ENCODE results near the gene KIAA0232.

Gene KIAA0232

GRCh38 chr4:6857009-6857882, 74.7 kb downstream of the KIAA0232 start:
- Histone ChIP-seq H2AFZ (ENCODE audit: low read depth, low read length, severe bottlenecking) (no peak overlapping the region), H3K79me2 (ENCODE audit: insufficient read depth, low read length) (no peaks in the 10 kb centered on the region), H3K27me3 (ENCODE audit: low read length) (no peaks in the 10 kb centered on the region), H3K4me2 (ENCODE audit: low read depth, low read length, poor library complexity, severe bottlenecking) (no peak overlapping the region), H3K9ac (ENCODE audit: low read length) (no peak overlapping the region), H3K4me3 (ENCODE audit: insufficient read depth, low read length, poor library complexity, severe bottlenecking) (no peak overlapping the region), H3K36me3 (ENCODE audit: low read length) (no peaks in the 10 kb centered on the region; the same call in 1 of the 2 replicates), H3K9me3 (ENCODE audit: insufficient read depth, low read length) (no peaks in the 10 kb centered on the region; the same call in 1 of the 2 replicates), H3K9me2 (replicated peaks; ENCODE audit: insufficient read depth, low read length) (no peaks in the 10 kb centered on the region), H4K20me1 (ENCODE audit: low read depth, low read length) (no peaks in the 10 kb centered on the region), H3F3A (ENCODE audit: insufficient read depth) (no peaks in the 10 kb centered on the region), H3K27ac (ENCODE audit: low read depth, low read length) (no peak overlapping the region)
- TF ChIP-seq CTCF (IDR thresholded peaks at IDR 0.05; ENCODE audit: insufficient read depth, low read length, poor library complexity, severe bottlenecking): no peak
- no peak for TF ChIP-seq EZH2phosphoT487 (conservative IDR thresholded peaks at IDR 0.05; ENCODE audit: low read length)

DNA sequence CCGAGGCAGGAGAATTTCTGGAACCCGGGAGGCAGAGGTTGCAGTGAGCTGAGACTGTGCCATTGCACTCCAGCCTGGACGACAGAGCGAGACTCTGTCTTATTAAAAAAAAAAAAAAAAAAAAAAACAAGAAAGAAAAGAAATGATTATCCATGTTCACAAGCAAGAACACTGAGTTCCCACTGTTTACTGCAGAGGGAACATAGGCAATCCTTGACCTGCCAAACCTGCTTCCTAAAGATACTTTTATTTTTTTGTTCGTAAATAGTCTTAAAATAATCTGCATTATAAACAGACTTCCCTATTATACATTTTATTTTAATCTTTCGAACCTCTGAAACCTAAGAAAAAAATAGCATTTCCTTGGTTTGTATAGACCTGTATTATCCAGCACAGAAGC, 76.5 kb downstream of the KIAA0232 start:
- Histone ChIP-seq H3K79me2 (ENCODE audit: insufficient read depth, low read length) (no peaks in the 10 kb centered on the region), H3K4me3 (ENCODE audit: insufficient read depth, low read length, poor library complexity, severe bottlenecking) (no peak overlapping the region), H3K27ac (ENCODE audit: low read depth, low read length) (no peak overlapping the region), H3K9me2 (replicated peaks; ENCODE audit: insufficient read depth, low read length) (no peaks in the 10 kb centered on the region), H3K9me3 (ENCODE audit: insufficient read depth, low read length) (no peaks in the 10 kb centered on the region), H3K9ac (ENCODE audit: low read length) (no peak overlapping the region), H2AFZ (ENCODE audit: low read depth, low read length, severe bottlenecking) (no peak overlapping the region), H3K27me3 (ENCODE audit: low read length) (no peaks in the 10 kb centered on the region), H3K4me2 (ENCODE audit: low read depth, low read length, poor library complexity, severe bottlenecking) (no peak overlapping the region), H4K20me1 (ENCODE audit: low read depth, low read length) (no peaks in the 10 kb centered on the region), H3F3A (ENCODE audit: insufficient read depth) (no peaks in the 10 kb centered on the region), H3K36me3 (ENCODE audit: low read length) (no peaks in the 10 kb centered on the region)
- no peak for TF ChIP-seq CTCF (IDR thresholded peaks at IDR 0.05; ENCODE audit: insufficient read depth, low read length, poor library complexity, severe bottlenecking)
- TF ChIP-seq EZH2phosphoT487 (conservative IDR thresholded peaks at IDR 0.05; ENCODE audit: low read length): no peak

GRCh38 chr4:6859543-6859942, 77.0 kb downstream of the KIAA0232 start:
- no peak overlapping the region for H3K9ac ChIP-seq (ENCODE audit: low read length)
- H3K9me3 ChIP-seq (ENCODE audit: insufficient read depth, low read length): no peaks in the 10 kb centered on the region
- H3K4me2 ChIP-seq (ENCODE audit: low read depth, low read length, poor library complexity, severe bottlenecking): no peak overlapping the region
- H3K79me2 ChIP-seq (ENCODE audit: insufficient read depth, low read length): no peaks in the 10 kb centered on the region
- H3K27ac ChIP-seq (ENCODE audit: low read depth, low read length): no peak overlapping the region
- no peaks in the 10 kb centered on the region for H3K9me2 ChIP-seq (replicated peaks; ENCODE audit: insufficient read depth, low read length)
- no peak for TF ChIP-seq EZH2phosphoT487 (conservative IDR thresholded peaks at IDR 0.05; ENCODE audit: low read length)
- H3K36me3 ChIP-seq (ENCODE audit: low read length): no peaks in the 10 kb centered on the region
- no peak overlapping the region for H3K4me3 ChIP-seq (ENCODE audit: insufficient read depth, low read length, poor library complexity, severe bottlenecking)
- H4K20me1 ChIP-seq (ENCODE audit: low read depth, low read length): no peaks in the 10 kb centered on the region
- H2AFZ ChIP-seq (ENCODE audit: low read depth, low read length, severe bottlenecking): no peak overlapping the region
- H3K27me3 ChIP-seq (ENCODE audit: low read length): no peaks in the 10 kb centered on the region
- H3F3A ChIP-seq (ENCODE audit: insufficient read depth): no peaks in the 10 kb centered on the region

DNA sequence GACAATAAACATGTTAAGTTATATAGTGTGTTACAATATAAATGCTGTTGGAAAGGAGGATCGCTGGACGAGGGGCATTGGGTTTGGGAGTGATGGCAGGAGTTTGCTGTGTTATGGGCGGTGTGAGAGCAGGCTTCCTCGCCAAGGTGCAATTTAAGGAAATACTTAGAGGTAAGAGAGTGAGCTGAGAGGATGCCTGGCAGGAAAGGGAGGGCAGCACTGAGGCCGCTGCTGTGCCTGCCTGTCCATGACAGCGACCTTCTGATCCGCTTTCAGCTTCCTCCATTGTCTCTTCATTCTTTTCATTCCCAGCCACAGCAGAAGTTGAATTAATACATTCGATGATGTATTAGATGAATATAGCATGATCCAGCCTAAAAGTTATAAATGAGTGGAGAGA, 85.9 kb downstream of the KIAA0232 start:
- no peaks in the 10 kb centered on the region for H3K9me2 ChIP-seq (replicated peaks; ENCODE audit: insufficient read depth, low read length)
- no peaks in the 10 kb centered on the region for H3K36me3 ChIP-seq (ENCODE audit: low read length)
- H3K79me2 ChIP-seq (ENCODE audit: insufficient read depth, low read length): no peaks in the 10 kb centered on the region
- H3K4me2 ChIP-seq (ENCODE audit: low read depth, low read length, poor library complexity, severe bottlenecking): no peak overlapping the region
- H2AFZ ChIP-seq (ENCODE audit: low read depth, low read length, severe bottlenecking): no peak overlapping the region
- H3K27ac ChIP-seq (ENCODE audit: low read depth, low read length): no peak overlapping the region
- no peak overlapping the region for H3K9ac ChIP-seq (ENCODE audit: low read length)
- H3K9me3 ChIP-seq (ENCODE audit: insufficient read depth, low read length): no peaks in the 10 kb centered on the region
- no peak overlapping the region for H3K4me3 ChIP-seq (ENCODE audit: insufficient read depth, low read length, poor library complexity, severe bottlenecking)
- H3F3A ChIP-seq (ENCODE audit: insufficient read depth): no peaks in the 10 kb centered on the region
- H4K20me1 ChIP-seq (ENCODE audit: low read depth, low read length): no peaks in the 10 kb centered on the region
- H3K27me3 ChIP-seq (ENCODE audit: low read length): no peaks in the 10 kb centered on the region
- TF ChIP-seq EZH2phosphoT487 (conservative IDR thresholded peaks at IDR 0.05; ENCODE audit: low read length): no peak
- TF ChIP-seq CTCF (IDR thresholded peaks at IDR 0.05; ENCODE audit: insufficient read depth, low read length, poor library complexity, severe bottlenecking): no peak

Data from SU-DHL-6 (cell line).